ENCODE data around the gene PIAS2. TPM values are rescaled to one million over a fixed set of nuclear protein-coding genes. Genes with fewer than 3 reads are reported as not detected.
A peak's percentile ranks its signal among the peaks of the same experiment; 100 is the strongest.

PIAS2 gene
- total and polyA plus RNA-seq, 9 of the 15 experiments (the other 6 are each of a cell fraction or from before 2014, with no cell fraction given) = 2.9 to 23.9 (median 12.0) TPM

DNA sequence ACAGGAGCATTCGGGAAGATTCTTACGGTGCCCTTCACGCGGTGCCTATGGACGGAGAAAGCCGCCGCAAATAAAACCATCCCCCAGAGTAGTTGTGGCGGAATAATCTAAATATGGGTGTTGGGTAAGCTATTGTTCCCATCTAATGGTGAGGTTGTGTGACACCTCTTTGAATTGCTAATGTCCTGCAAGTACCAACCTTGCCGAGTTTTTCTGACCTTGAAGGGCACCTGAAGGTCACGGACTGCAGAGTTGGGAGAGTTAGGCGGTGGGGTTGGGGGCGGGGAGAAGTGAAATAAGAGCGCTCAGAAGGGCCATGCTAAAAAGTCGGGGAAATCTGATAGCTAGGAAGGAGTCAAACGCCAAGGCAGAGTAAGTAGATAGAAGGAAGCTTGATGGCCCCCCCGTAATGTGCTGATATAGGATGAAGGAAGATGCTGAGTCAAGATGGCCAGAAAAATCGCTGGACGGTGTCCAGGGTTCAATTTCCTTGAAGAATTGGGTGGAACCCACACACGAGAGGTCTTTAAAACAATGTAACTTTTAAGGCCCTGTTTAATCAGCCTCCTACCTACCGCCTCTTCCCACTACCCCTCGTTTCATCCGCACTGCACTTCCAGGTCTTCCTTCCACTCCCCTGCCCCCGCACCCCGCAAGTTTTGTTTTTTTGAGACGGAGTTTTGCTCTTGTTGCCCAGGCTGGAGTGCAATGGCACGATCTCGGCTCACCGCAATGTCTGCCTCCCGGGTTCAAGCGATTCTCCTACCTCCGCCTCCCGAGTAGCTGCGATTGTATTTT lies 695 bp upstream of the PIAS2 start (continued):
- TF ChIP-seq, protein P1, sequence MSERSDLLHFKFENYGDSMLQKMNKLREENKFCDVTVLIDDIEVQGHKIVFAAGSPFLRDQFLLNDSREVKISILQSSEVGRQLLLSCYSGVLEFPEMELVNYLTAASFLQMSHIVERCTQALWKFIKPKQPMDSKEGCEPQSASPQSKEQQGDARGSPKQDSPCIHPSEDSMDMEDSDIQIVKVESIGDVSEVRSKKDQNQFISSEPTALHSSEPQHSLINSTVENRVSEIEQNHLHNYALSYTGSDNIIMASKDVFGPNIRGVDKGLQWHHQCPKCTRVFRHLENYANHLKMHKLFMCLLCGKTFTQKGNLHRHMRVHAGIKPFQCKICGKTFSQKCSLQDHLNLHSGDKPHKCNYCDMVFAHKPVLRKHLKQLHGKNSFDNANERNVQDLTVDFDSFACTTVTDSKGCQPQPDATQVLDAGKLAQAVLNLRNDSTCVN (CRISPR knock-in tag; IDR thresholded peaks at IDR 0.05) = no peak
- TF ChIP-seq DPF2 (IDR thresholded peaks at IDR 0.05) = 0 out of 2 replicates have a peak, but pooled peaks have one; percentile 55
- TF ChIP-seq C11orf30 (IDR thresholded peaks at IDR 0.05; ENCODE audit: low read depth) = peak; percentile 86
- TF ChIP-seq ZFPM2 (CRISPR knock-in tag; IDR thresholded peaks at IDR 0.05) = no peak
- peak; percentile 74 for TF ChIP-seq MAFK (IDR thresholded peaks at IDR 0.05; ENCODE audit: low read length)
- 0 out of 4 replicates have a peak, but pooled peaks of 1 of the 2 experiments have one; percentile 33 for TF ChIP-seq FOXK2 (conservative IDR thresholded peaks at IDR 0.05 in 1 of 2, IDR thresholded peaks at IDR 0.05 in 1 of 2; ENCODE audit: low read depth in 2 of 2)
- peak; percentile 58 for TF ChIP-seq EP400 (IDR thresholded peaks at IDR 0.05)
- TF ChIP-seq NFE2 (IDR thresholded peaks at IDR 0.05; ENCODE audit: low read depth) = peak; percentile 74
- TF ChIP-seq TOE1 (IDR thresholded peaks at IDR 0.05; ENCODE audit: borderline replicate concordance) = 0 out of 2 replicates have a peak, but pooled peaks have one; percentile 50
- TF ChIP-seq TOE1 (CRISPR knock-in tag; IDR thresholded peaks at IDR 0.05; ENCODE audit: borderline replicate concordance, low read depth) = no peak
- TF ChIP-seq, protein P2, sequence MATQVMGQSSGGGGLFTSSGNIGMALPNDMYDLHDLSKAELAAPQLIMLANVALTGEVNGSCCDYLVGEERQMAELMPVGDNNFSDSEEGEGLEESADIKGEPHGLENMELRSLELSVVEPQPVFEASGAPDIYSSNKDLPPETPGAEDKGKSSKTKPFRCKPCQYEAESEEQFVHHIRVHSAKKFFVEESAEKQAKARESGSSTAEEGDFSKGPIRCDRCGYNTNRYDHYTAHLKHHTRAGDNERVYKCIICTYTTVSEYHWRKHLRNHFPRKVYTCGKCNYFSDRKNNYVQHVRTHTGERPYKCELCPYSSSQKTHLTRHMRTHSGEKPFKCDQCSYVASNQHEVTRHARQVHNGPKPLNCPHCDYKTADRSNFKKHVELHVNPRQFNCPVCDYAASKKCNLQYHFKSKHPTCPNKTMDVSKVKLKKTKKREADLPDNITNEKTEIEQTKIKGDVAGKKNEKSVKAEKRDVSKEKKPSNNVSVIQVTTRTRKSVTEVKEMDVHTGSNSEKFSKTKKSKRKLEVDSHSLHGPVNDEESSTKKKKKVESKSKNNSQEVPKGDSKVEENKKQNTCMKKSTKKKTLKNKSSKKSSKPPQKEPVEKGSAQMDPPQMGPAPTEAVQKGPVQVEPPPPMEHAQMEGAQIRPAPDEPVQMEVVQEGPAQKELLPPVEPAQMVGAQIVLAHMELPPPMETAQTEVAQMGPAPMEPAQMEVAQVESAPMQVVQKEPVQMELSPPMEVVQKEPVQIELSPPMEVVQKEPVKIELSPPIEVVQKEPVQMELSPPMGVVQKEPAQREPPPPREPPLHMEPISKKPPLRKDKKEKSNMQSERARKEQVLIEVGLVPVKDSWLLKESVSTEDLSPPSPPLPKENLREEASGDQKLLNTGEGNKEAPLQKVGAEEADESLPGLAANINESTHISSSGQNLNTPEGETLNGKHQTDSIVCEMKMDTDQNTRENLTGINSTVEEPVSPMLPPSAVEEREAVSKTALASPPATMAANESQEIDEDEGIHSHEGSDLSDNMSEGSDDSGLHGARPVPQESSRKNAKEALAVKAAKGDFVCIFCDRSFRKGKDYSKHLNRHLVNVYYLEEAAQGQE (IDR thresholded peaks at IDR 0.05; ENCODE audit: borderline replicate concordance) = peak; percentile 62
- TF ChIP-seq, protein P2 (CRISPR knock-in tag; IDR thresholded peaks at IDR 0.05; ENCODE audit: low read depth) = no peak
- no peak for TF ChIP-seq COPS2 (conservative IDR thresholded peaks at IDR 0.05)
- TF ChIP-seq ZBTB17 (CRISPR knock-in tag; IDR thresholded peaks at IDR 0.05) = peak; percentile 98
- peak in 1 of 2 experiments; percentile 42; a peak in 1 of 4 replicates for TF ChIP-seq ARNT (IDR thresholded peaks at IDR 0.05)
- TF ChIP-seq LEF1 (IDR thresholded peaks at IDR 0.05) = peak; percentile 65; the same call in 1 of the 2 replicates
- TF ChIP-seq TAF9B (IDR thresholded peaks at IDR 0.05; ENCODE audit: partially characterized antibody) = peak; percentile 20
- TF ChIP-seq, protein P3, sequence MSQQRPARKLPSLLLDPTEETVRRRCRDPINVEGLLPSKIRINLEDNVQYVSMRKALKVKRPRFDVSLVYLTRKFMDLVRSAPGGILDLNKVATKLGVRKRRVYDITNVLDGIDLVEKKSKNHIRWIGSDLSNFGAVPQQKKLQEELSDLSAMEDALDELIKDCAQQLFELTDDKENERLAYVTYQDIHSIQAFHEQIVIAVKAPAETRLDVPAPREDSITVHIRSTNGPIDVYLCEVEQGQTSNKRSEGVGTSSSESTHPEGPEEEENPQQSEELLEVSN (IDR thresholded peaks at IDR 0.05; ENCODE audit: borderline replicate concordance in 1 of 2, extremely low read depth in 1 of 2, insufficient read depth in 1 of 2, insufficient read length in 1 of 2, low read depth in 1 of 2, low read length in 1 of 2, poor library complexity in 1 of 2, severe bottlenecking in 1 of 2) = no peak
- 0 out of 2 replicates have a peak, but pooled peaks have one; percentile 27 for TF ChIP-seq CTBP1 (IDR thresholded peaks at IDR 0.05; ENCODE audit: borderline replicate concordance)
